Bronchial epithelial cell (primary cell): ENCODE data around the gene FBXO17. TPM values are rescaled to one million over a fixed set of nuclear protein-coding genes. Genes with fewer than 3 reads are reported as not detected.

Experiments used
- DNase-seq: peaks from one replicate; pipeline ENCODE4 v3.0.0-alpha.2; 2010; ENCODE audit warnings: low read depth
- FAIRE-seq: peaks from 2 replicates; lab custom pipeline; 2011; peaks lifted over from hg19 to GRCh38; lab: Jason Lieb, UNC
- H3K27me3 ChIP-seq: 2 replicates; pipeline ENCODE4 v1.5.1; 2011; ENCODE audit warnings: low read length; ENCODE audit not compliant: control insufficient read depth, insufficient read depth
- H3K36me3 ChIP-seq: 2 replicates; pipeline ENCODE4 v1.5.1; 2011; ENCODE audit warnings: low read length; ENCODE audit not compliant: control insufficient read depth, insufficient read depth
- H3K4me3 ChIP-seq: 2 replicates; pipeline ENCODE4 v1.5.1; 2011; ENCODE audit warnings: mild to moderate bottlenecking, low read depth, low read length, control low read depth
- total RNA-seq: library from RNA; depleted of rRNA; stranded (reverse); fragments of >200 nt; gene quantifications from 2 replicates; pipeline ENCODE4 v1.2.1, GENCODE V29; 2014
- TF ChIP-seq, protein P1 (sequence below): IDR thresholded peaks from 2 replicates; pipeline ENCODE4 v1.5.1; 2011; ENCODE audit warnings: mild to moderate bottlenecking, moderate library complexity, low read length, control low read depth, inconsistent platforms; ENCODE audit not compliant: insufficient read depth, severe bottlenecking

The FBXO17 gene
- total RNA-seq, 1 donor from 2014 or later = 11.6 TPM

GRCh38 chr19:38928391-38929001 lies 47.0 kb downstream of the FBXO17 start:
- Histone ChIP-seq H3K27me3 (no peaks in the 10 kb centered on the region), H3K36me3 (peaks cover 9% of the 10 kb centered on the region), H3K4me3 (no peak overlapping the region)
- no peak for FAIRE-seq
- TF ChIP-seq, protein P1, sequence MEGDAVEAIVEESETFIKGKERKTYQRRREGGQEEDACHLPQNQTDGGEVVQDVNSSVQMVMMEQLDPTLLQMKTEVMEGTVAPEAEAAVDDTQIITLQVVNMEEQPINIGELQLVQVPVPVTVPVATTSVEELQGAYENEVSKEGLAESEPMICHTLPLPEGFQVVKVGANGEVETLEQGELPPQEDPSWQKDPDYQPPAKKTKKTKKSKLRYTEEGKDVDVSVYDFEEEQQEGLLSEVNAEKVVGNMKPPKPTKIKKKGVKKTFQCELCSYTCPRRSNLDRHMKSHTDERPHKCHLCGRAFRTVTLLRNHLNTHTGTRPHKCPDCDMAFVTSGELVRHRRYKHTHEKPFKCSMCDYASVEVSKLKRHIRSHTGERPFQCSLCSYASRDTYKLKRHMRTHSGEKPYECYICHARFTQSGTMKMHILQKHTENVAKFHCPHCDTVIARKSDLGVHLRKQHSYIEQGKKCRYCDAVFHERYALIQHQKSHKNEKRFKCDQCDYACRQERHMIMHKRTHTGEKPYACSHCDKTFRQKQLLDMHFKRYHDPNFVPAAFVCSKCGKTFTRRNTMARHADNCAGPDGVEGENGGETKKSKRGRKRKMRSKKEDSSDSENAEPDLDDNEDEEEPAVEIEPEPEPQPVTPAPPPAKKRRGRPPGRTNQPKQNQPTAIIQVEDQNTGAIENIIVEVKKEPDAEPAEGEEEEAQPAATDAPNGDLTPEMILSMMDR = no peak
- no peak for DNase-seq

DNA sequence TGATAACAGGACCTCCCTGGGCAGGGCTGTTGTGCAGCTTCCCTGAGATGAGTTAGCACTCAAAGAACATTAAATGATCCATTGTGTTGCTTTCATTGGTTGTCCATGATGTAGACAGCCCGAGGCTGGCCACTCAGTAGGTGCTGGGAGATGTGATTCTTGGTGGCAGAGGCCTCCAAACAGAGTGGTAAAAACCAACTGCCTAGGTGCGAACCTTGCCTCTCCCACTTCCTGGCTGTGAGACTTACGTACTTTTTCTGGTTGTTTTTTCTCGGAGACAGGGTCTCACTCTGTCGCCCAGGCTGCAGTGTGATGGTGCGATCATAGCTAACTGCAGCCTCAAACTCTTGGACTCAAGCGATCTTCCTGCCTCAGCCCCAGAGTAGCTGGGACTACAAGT lies 51.2 kb downstream of the FBXO17 start:
- no peak for FAIRE-seq
- DNase-seq = no peak
- Histone ChIP-seq H3K4me3 (no peak overlapping the region), H3K36me3 (peaks cover 7% of the 10 kb centered on the region), H3K27me3 (no peaks in the 10 kb centered on the region)
- TF ChIP-seq, protein P1 = no peak

- H3K4me3 ChIP-seq = no peak overlapping the region
- H3K36me3 ChIP-seq = peaks cover 7% of the 10 kb centered on the region
- no peak for DNase-seq
- TF ChIP-seq, protein P1 = no peak
- FAIRE-seq = no peak
- H3K27me3 ChIP-seq = no peaks in the 10 kb centered on the region
Observed at GRCh38 chr19:38922482-38922881, 53.1 kb downstream of the FBXO17 start.

GRCh38 chr19:38921420-38922274 lies 53.9 kb downstream of the FBXO17 start:
- no peak for DNase-seq
- Histone ChIP-seq H3K4me3 (no peak overlapping the region), H3K36me3 (peaks cover 7% of the 10 kb centered on the region), H3K27me3 (no peaks in the 10 kb centered on the region)
- TF ChIP-seq, protein P1 = no peak
- FAIRE-seq = no peak

DNA sequence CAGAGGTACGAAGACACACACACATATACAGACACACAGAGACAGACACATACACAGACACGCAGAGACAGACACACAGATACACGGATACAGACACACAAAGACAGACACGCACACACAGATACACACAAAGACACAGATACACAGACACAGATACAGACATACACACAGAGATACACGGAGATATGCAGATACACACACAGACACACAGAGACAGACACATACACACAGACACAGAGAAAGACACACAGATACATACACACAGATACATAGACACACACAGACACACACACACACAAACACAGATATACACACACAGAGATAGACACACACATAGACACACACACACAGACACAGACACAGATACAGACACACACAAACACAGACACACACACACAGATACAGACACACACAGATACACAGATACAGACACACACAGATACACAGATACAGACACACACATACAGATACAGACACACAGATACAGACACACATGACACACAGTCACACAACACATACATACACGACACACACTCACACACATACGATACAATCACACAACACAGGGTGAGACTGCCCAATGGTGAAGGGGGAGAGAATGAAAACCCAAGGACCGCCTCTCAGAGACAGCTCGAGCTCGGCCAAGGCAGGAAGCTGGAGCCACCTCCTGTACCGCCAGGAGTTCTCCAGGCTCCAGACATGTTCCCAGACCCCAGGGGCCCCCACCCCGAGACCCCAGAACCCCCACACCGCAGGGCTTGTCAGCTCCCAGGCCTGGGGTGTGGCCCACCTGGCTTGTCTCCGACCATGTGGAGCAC lies 54.7 kb downstream of the FBXO17 start:
- DNase-seq (no peak), FAIRE-seq (no peak)
- Histone ChIP-seq H3K36me3 (peaks cover 5% of the 10 kb centered on the region), H3K4me3 (no peak overlapping the region), H3K27me3 (no peaks in the 10 kb centered on the region)
- TF ChIP-seq, protein P1 = no peak
